AG08395 (cell line): Measurements from ENCODE around the gene PRDM11.

Experiments used
- DNase-seq: peaks from one replicate; pipeline ENCODE4 v3.0.0; 2012; ENCODE audit warnings: mixed read lengths, low spot score

Gene PRDM11

GRCh38 chr11:45266676-45267020 lies 120.2 kb downstream of the PRDM11 start:
- DNase-seq: no peak

- DNase-seq: no peak
Measured at GRCh38 chr11:45267052-45267451, 120.6 kb downstream of the PRDM11 start.

GRCh38 chr11:45267652-45268299 lies 121.3 kb downstream of the PRDM11 start:
- no peak for DNase-seq

- no peak for DNase-seq
Measured at GRCh38 chr11:45269678-45270077, 123.2 kb downstream of the PRDM11 start.

- no peak for DNase-seq
Measured at GRCh38 chr11:45270946-45271716, 124.7 kb downstream of the PRDM11 start.

GRCh38 chr11:45272701-45273100 lies 126.3 kb downstream of the PRDM11 start:
- DNase-seq: no peak

- no peak for DNase-seq
Measured at GRCh38 chr11:45273509-45273908, 127.1 kb downstream of the PRDM11 start.

GRCh38 chr11:45274206-45274605 lies 127.8 kb downstream of the PRDM11 start:
- no peak for DNase-seq

GRCh38 chr11:45275828-45276227 lies 129.4 kb downstream of the PRDM11 start:
- no peak for DNase-seq

- no peak for DNase-seq
Measured at GRCh38 chr11:45278714-45279113, 132.3 kb downstream of the PRDM11 start.

- no peak for DNase-seq
Measured at GRCh38 chr11:45279645-45280044, 133.2 kb downstream of the PRDM11 start.

- DNase-seq: no peak
Measured at GRCh38 chr11:45280449-45280848, 134.0 kb downstream of the PRDM11 start.

- no peak for DNase-seq
Measured at GRCh38 chr11:45282081-45282480, 135.6 kb downstream of the PRDM11 start.
